GM19468 (cell line): ENCODE data around the gene GUK1.
"Not testable (repeated sequence)": the region's sequence is repeated elsewhere in the genome, so short reads cannot be mapped to it uniquely, and the experiment has no call there.

Experiments used
- ATAC-seq: cut with Tn5 transposase; IDR thresholded peaks from one replicate; pipeline ENCODE4 v1.9.1; 2021; ENCODE audit warnings: mild to moderate bottlenecking, moderate library complexity, moderate number of reproducible peaks; ENCODE audit not compliant: unreplicated experiment; ENCODE audit errors: extremely low read depth

GUK1 gene

DNA sequence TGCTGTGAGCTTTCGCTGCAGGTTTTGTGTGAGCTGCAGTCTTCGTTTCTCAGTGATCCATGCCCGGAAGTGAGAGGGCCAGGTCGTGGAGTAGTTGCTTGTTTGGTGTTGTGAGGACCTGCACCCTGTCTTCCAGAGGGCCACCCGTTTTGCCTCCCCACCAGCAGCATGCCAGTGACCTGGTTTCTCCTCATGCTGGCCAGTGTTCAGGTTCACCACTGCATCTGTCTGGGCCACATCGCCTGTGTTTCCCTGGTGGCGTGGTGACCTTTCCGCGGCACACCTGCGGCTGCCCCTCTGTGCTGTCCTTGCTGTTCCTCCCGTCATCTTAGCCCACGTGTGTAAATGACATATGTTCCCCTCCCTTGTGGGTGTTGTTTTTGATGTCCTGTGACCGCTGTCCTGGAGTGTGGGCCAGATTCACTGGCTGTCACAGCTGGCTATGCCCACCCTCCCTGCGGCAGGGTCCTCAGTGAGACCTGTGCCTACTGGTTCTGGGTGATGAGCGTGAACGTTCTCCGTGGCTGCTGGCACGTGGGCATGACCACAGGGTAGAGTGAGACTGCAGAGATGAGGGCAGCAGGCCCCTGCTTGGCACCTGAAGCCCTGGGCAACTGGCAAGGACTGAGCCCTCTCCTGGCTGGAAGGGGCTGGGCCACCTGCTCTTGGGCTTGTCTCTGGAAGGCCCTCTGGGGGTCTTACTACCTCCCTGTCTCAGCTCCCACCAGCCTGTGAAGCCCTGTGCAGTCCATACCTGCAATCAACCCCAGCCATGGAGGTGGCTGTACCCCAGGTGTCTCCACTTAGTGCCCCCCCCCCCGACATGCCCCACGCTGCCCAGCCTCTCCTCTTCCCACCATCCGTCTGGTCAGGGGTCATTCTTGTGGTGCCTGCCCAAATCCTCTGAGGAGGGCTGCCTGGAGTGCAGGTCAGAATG, 32.8 kb downstream of the GUK1 start:
- ATAC-seq = no peak

GRCh38 chr1:228173528-228174481, 33.7 kb downstream of the GUK1 start:
- ATAC-seq = not testable (repeated sequence)

GRCh38 chr1:228174482-228175315, 34.6 kb downstream of the GUK1 start:
- no peak for ATAC-seq

- ATAC-seq = no peak
Measured at GRCh38 chr1:228175316-228176023, 35.4 kb downstream of the GUK1 start.

- ATAC-seq = no peak
Measured at GRCh38 chr1:228176024-228176395, 35.9 kb downstream of the GUK1 start.

- ATAC-seq = no peak
Measured at GRCh38 chr1:228176461-228177182, 36.5 kb downstream of the GUK1 start.

- no peak for ATAC-seq
Measured at GRCh38 chr1:228177183-228177475, 37.0 kb downstream of the GUK1 start.

DNA sequence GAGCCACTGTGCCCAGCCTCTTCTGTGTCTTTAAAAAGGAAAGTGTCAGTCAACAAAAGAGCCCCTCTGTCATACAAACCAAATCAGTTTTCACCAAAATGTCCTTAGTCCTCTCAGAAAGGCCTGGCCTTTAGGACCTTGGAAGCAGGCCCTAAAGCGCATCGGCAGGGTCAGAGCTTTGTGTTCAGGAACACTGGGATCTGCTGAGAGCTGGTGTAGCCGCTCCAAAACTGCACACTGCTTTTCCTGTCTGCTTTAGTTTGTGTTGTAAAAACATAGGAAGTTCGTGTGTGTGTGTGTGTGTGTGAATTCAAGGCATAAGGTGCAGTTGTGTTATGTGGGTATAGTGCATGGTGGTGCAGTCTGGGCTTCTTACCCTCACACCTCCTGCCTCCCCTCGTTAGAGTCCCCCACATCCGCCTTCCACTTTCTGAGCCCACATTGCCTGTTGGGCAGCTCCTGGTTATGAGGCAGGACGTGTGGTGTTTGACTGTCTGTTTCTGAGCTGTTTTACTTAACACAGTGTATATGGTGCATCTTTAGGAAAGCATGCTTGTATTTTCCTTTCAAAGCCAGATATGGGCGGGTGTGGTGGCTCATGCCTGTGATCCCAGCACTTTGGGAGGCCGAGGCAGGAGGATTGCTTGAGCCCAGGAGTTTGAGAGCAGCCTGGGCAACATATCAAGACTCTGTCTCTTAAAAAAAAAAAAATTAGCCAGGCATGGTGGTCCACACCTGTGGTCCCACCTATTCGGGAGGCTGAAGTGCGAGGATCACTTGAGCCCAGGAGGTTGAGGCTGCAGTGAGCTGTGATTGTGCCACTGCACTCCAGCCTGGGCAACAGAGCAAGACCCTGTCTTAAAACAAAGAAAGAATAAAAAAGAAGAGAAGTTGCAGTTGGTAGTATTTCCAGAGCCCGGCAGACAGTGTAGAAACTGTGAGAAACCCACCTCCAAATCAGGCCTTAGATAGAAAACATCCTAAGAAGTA, 37.9 kb downstream of the GUK1 start:
- no peak for ATAC-seq

GRCh38 chr1:228178737-228179684, 38.9 kb downstream of the GUK1 start:
- ATAC-seq = no peak

DNA sequence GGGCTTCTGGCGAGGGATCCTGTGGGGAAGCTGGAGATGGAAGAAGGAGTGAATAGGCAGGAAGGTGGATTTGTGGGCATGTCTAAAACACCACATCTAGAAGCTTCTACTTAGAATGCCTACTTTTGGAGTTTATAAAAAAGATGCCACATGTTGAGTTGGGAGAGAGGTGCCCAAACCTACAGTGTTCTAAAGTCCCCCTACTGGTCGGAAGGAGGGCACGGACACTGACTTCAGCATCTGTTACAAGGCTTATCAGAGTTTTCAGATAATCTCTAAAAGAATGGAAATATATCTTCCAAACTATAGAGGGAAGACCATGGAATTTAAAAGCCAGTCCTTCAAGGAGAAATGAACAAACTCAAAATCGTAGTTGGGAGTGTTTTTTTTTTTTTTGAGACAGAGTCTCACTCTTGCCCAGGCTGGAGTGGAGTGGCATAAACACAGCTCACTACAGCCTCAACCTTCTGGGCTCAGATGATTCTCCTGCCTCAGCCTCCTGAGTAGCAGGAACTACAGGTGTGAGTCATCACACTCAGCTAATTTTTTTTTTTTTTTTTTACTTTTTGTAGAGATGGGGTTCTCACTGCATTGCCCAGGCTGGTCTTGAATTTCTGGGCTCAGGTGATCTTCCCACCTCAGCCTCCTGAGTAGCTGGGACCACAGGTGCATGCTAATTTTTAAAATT, 40.3 kb downstream of the GUK1 start:
- no peak for ATAC-seq

GRCh38 chr1:228180959-228181644, 41.0 kb downstream of the GUK1 start:
- no peak for ATAC-seq

DNA sequence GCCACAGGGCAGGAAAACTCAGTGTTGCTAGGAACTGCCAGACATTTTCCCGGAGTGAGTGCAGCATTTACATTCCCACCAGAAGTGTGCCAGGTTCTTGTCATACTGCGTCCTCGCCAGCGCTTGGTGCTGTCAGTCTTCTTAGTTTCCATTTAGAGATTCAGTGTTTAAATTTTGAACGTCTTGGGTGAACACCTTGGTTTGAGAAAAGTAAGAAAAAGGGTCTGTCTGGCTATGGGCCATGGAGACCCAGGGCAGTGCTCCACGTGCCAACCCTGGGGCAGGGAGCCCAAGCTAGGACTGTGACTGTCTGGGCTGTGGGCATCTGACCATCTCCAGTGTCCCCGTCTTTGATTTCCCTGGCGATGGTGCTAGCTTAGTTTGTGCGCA, 41.6 kb downstream of the GUK1 start:
- ATAC-seq = no peak

GRCh38 chr1:228182296-228183030, 42.4 kb downstream of the GUK1 start:
- ATAC-seq = no peak

- ATAC-seq = no peak
Measured at GRCh38 chr1:228184152-228184551, 44.1 kb downstream of the GUK1 start.

- ATAC-seq = no peak
Measured at GRCh38 chr1:228185641-228185965, 45.5 kb downstream of the GUK1 start.
